Measurements from ENCODE around the gene SHH. TPM values are rescaled to one million over a fixed set of nuclear protein-coding genes. Genes with fewer than 3 reads are reported as not detected.

The SHH gene
- total and polyA plus RNA-seq, 2 experiments from 2014 or later, result not detected

- TF ChIP-seq ZNF462 (CRISPR knock-in tag; IDR thresholded peaks at IDR 0.05) (no peak), CREB1 (CRISPR knock-in tag; IDR thresholded peaks at IDR 0.05; ENCODE audit: low read depth) (no peak), JUNB (IDR thresholded peaks at IDR 0.05; ENCODE audit: unreplicated experiment) (no peak), ETS1 (IDR thresholded peaks at IDR 0.05) (no peak)
Measured at GRCh38 chr7:155786491-155786890, 25.8 kb downstream of the SHH start (continued).

- Mint-ChIP-seq H3K27ac (no peak overlapping the region), H3K4me1 (peaks cover 20% of the 10 kb centered on the region), H3K4me3 (no peak overlapping the region), H3K9me3 (no peaks in the 10 kb centered on the region), H3K36me3 (ENCODE audit: low read depth) (peaks cover 9% of the 10 kb centered on the region; the same call in 2 of the 3 replicates), H3K27me3 (ENCODE audit: insufficient read depth, low read depth, poor library complexity) (peaks cover 35% of the 10 kb centered on the region)
- Histone ChIP-seq H3K79me2 (replicated peaks; ENCODE audit: insufficient read depth) (no peaks in the 10 kb centered on the region), H2AFZ (no peak overlapping the region), H3K27me3 (ENCODE audit: insufficient read depth) (peaks cover 23% of the 10 kb centered on the region), H3K4me1 (ENCODE audit: insufficient read depth) (peaks cover 7% of the 10 kb centered on the region; the same call in 1 of the 2 replicates), H3K27ac (ENCODE audit: low read depth) (no peak overlapping the region), H3K36me3 (ENCODE audit: insufficient read depth) (no peaks in the 10 kb centered on the region), H3K9me2 (ENCODE audit: insufficient read depth) (no peaks in the 10 kb centered on the region), H3K4me3 (no peak overlapping the region), H3K4me2 (no peak overlapping the region), H4K20me1 (replicated peaks; ENCODE audit: insufficient read depth) (0 out of 2 replicates have a peak, but pooled peaks cover under 1% of the 10 kb centered on the region), H3F3A (replicated peaks; ENCODE audit: low read depth) (no peaks in the 10 kb centered on the region)
- DNase-seq (ENCODE audit: low spot score) (no peak), ATAC-seq (no peak)
- TF ChIP-seq CTCF (conservative IDR thresholded peaks at IDR 0.05; ENCODE audit: low read depth in 2 of 2) (no peak), EZH2 (IDR thresholded peaks at IDR 0.05; ENCODE audit: low read depth, unreplicated experiment) (no peak), ZNF114 (CRISPR knock-in tag; IDR thresholded peaks at IDR 0.05) (no peak)
Measured at GRCh38 chr7:155785536-155785935, 26.7 kb downstream of the SHH start.

All from GM23338 (cell line).